22Rv1 (cell line): Measurements from ENCODE around the gene CYP8B1.

Experiments used
- H3K27ac ChIP-seq: fragments of 450-650 bp; 2 replicates; pipeline ENCODE4 v1.5.1; 2017
- CTCF ChIP-seq: fragments of 450-650 bp; IDR thresholded peaks from 2 replicates; pipeline ENCODE4 v1.5.1; 2017; ENCODE audit warnings: mild to moderate bottlenecking
- ZFX ChIP-seq: fragments of 450-650 bp; IDR thresholded peaks from 2 replicates; pipeline ENCODE4 v1.6.1; 2017; ENCODE audit warnings: antibody characterized with exemption, borderline replicate concordance

Gene CYP8B1

GRCh38 chr3:42906070-42906847 lies 30.6 kb upstream of the CYP8B1 start, which contains the start of gene ZNF662:
Gene ZNF662, plus strand, starts transcription at chr3:42906142. Its CDS starts 1,973 bp downstream, at chr3:42908115.
- H3K27ac ChIP-seq: no peak within 1 kb of the TSS
- TF ChIP-seq CTCF (no peak), ZFX (no peak)

- no peak overlapping the region for H3K27ac ChIP-seq
- no peak for TF ChIP-seq ZFX
- TF ChIP-seq CTCF: no peak
Observed at GRCh38 chr3:42905740-42906069, 30.0 kb upstream of the CYP8B1 start.

- H3K27ac ChIP-seq: no peak overlapping the region
- TF ChIP-seq CTCF (no peak), ZFX (no peak)
Observed at GRCh38 chr3:42904076-42904475, 28.4 kb upstream of the CYP8B1 start.

- no peak overlapping the region for H3K27ac ChIP-seq
- TF ChIP-seq CTCF (no peak), ZFX (no peak)
Observed at GRCh38 chr3:42902257-42902656, 26.6 kb upstream of the CYP8B1 start.

- no peak overlapping the region for H3K27ac ChIP-seq
- TF ChIP-seq ZFX (no peak), CTCF (no peak)
Observed at GRCh38 chr3:42901073-42901415, 25.4 kb upstream of the CYP8B1 start.

- TF ChIP-seq CTCF (no peak), ZFX (no peak)
- no peak overlapping the region for H3K27ac ChIP-seq
Observed at GRCh38 chr3:42900226-42901072, 24.8 kb upstream of the CYP8B1 start.
